Activated CD4-positive, CD25-positive, alpha-beta regulatory T cell treated with anti-CD3 and anti-CD28 coated beads, Interleukin-2, amount 50 U/mL, for 16 hours (primary cell): ENCODE results near the gene MICALL2.

ENCODE experiments used
- DNase-seq: peaks from one replicate; pipeline ENCODE4 v3.0.0-alpha.2; 2020; ENCODE audit warnings: low read depth, low spot score

The MICALL2 gene

GRCh38 chr7:1493129-1493528 is 33.9 kb upstream of the MICALL2 start:
- no peak for DNase-seq

- no peak for DNase-seq
Observed at GRCh38 chr7:1492640-1493039, 33.4 kb upstream of the MICALL2 start.

- DNase-seq: no peak
Observed at GRCh38 chr7:1492221-1492620, 33.0 kb upstream of the MICALL2 start.

- DNase-seq: no peak
Observed at GRCh38 chr7:1490837-1491236, 31.6 kb upstream of the MICALL2 start.

GRCh38 chr7:1489336-1489735 is 30.1 kb upstream of the MICALL2 start:
- DNase-seq: no peak

- DNase-seq: no peak
Observed at GRCh38 chr7:1488016-1488415, 28.7 kb upstream of the MICALL2 start.

- no peak for DNase-seq
Observed at GRCh38 chr7:1487466-1487865, 28.2 kb upstream of the MICALL2 start.

GRCh38 chr7:1486571-1486970 is 27.3 kb upstream of the MICALL2 start:
- no peak for DNase-seq

- no peak for DNase-seq
Observed at GRCh38 chr7:1485156-1485555, 25.9 kb upstream of the MICALL2 start.

- DNase-seq: no peak
Observed at GRCh38 chr7:1484569-1484968, 25.3 kb upstream of the MICALL2 start.

- DNase-seq: no peak
Observed at GRCh38 chr7:1483536-1484505, 24.6 kb upstream of the MICALL2 start.

GRCh38 chr7:1483079-1483478 is 23.8 kb upstream of the MICALL2 start:
- no peak for DNase-seq

GRCh38 chr7:1481300-1481699 is 22.0 kb upstream of the MICALL2 start:
- no peak for DNase-seq

- no peak for DNase-seq
Observed at GRCh38 chr7:1480670-1481069, 21.4 kb upstream of the MICALL2 start.

GRCh38 chr7:1479287-1479686 is 20.0 kb upstream of the MICALL2 start:
- no peak for DNase-seq

- DNase-seq: no peak
Observed at GRCh38 chr7:1478480-1478879, 19.2 kb upstream of the MICALL2 start.

- DNase-seq: no peak
Observed at GRCh38 chr7:1476859-1477258, 17.6 kb upstream of the MICALL2 start.

- no peak for DNase-seq
Observed at GRCh38 chr7:1475991-1476390, 16.7 kb upstream of the MICALL2 start.

GRCh38 chr7:1475393-1475792 is 16.1 kb upstream of the MICALL2 start:
- DNase-seq: no peak

- DNase-seq: no peak
Observed at GRCh38 chr7:1474736-1475135, 15.5 kb upstream of the MICALL2 start.

GRCh38 chr7:1473864-1474512 is 14.7 kb upstream of the MICALL2 start:
- DNase-seq: peak; percentile 65

- DNase-seq: no peak
Observed at GRCh38 chr7:1470901-1471300, 11.6 kb upstream of the MICALL2 start.
